ENCODE measurements around the gene PIMREG. TPM values are rescaled to one million over a fixed set of nuclear protein-coding genes. Genes with fewer than 3 reads are reported as not detected.

PIMREG gene
- total and polyA plus RNA-seq, 2 experiments from 2014 or later, result 24.4 to 28.7 TPM

DNA sequence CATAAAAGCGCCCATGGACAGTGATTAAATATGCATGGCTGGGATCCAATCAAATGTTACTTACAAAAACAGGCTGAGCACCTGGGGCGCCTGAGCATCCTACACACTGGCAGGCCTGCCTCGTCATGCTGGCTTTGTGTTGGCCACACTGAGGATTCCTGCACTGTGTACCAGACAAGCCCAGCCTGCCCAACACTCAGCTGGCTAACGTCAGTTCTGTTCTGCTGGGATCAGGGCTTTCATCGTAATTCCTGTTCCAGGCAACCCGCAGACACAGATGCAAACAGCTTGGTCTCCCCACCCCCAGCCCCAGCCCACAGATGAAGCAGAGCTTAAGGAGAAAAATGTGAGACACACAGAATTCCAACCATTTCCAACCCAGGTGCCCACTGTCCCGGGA lies 30.7 kb downstream of the PIMREG start:
- 61 to 63% methylated on average over 7 of the region's 7 CpGs for WGBS, 2 experiments (ENCODE audit: low coverage in 1 of 2, low lambda C conversion rate in 2 of 2, missing lambda C conversion rate in 2 of 2)
- Histone ChIP-seq H3K4me1 (ENCODE audit: insufficient read depth) (peaks cover 14% of the 10 kb centered on the region), H2AFZ (no peak overlapping the region), H3K9me3 (ENCODE audit: low read depth) (no peaks in the 10 kb centered on the region), H3K79me2 (ENCODE audit: insufficient read depth) (no peaks in the 10 kb centered on the region), H3K4me3 (no peak overlapping the region), H3K9me2 (ENCODE audit: insufficient read depth) (no peaks in the 10 kb centered on the region), H3K27ac (no peak overlapping the region), H4K20me1 (ENCODE audit: insufficient read depth) (no peaks in the 10 kb centered on the region), H3K27me3 (replicated peaks; ENCODE audit: insufficient read depth) (no peaks in the 10 kb centered on the region), H3K4me2 (ENCODE audit: unreplicated experiment) (no peak overlapping the region), H3K36me3 (ENCODE audit: low read depth) (no peaks in the 10 kb centered on the region; the same call in 1 of the 2 replicates), H3K9ac (no peak overlapping the region), H3F3A (ENCODE audit: insufficient read depth) (peaks cover 17% of the 10 kb centered on the region; the same call in 1 of the 2 replicates)
- in situ Hi-C loops (cut with MboI), result no loop called here
- TF ChIP-seq EZH2phosphoT487 (IDR thresholded peaks at IDR 0.05; ENCODE audit: insufficient read depth, low read depth) (no peak), EZH2 (IDR thresholded peaks at IDR 0.05; ENCODE audit: insufficient read depth, poor library complexity, severe bottlenecking) (no peak)
- no peak for DNase-seq

DNA sequence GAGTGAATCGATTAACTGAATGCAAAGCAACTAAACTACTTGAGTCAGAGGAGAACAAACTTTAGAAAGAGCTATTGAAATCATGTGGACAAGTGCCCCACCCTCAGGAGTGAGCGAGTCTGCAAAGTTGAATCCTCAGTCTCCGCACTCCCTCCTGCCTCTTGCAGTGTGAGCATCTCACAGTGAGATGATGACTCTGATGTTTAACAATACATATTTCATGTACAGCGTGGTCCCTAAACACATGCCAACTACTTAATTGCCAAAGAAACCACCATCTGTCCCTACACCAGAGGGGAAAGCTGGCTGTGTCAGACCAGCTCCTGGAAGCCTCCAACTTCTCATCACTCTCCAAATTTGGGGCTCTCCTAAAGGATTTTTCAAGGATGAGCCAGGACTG lies 31.2 kb downstream of the PIMREG start:
- no peaks in the 10 kb centered on the region for H3K9me2 ChIP-seq (ENCODE audit: insufficient read depth)
- DNase-seq, result no peak

DNA sequence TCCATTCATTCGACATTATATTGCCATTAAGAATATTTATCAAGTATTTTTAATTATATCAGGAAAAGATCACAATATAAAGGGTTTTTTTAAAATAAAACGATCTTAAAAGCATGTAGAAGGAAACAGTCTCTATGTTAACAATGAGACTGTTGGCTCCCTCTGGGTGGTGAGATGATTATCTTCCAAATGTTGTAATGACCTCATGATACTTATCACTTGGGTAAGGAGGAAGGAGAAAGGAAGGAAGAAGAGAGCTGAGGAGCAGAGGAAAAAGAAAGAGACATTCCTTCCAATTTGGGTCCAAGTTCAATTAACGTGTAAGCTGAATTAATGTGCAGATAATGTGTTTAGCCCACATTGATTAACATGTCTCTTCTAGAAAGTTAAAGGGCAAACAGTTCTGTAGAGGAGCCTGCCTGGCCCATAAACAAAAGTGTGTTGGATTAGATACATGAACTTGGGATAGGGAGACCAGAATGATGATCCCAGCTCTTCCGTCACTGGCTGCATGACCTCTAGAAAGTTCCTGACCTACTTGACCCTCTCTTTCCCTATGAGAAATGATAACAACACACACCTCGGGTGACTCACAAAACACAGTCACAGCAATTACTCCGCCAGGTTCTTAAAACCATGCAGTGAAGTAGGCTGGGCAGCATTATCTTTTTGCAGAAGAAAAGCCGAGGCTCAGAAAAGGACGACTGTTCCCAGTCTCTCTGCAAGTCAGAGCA lies 32.0 kb downstream of the PIMREG start:
- TF ChIP-seq EZH2 (IDR thresholded peaks at IDR 0.05; ENCODE audit: insufficient read depth, poor library complexity, severe bottlenecking) (no peak), EZH2phosphoT487 (IDR thresholded peaks at IDR 0.05; ENCODE audit: insufficient read depth, low read depth) (no peak)
- H3K9me3 ChIP-seq (ENCODE audit: low read depth), result no peaks in the 10 kb centered on the region
- 68 to 70% methylated on average over 8 of the region's 8 CpGs for WGBS, 2 experiments (ENCODE audit: low coverage in 1 of 2, low lambda C conversion rate in 2 of 2, missing lambda C conversion rate in 2 of 2)
- H3K9ac ChIP-seq, result no peak overlapping the region
- H3K36me3 ChIP-seq (ENCODE audit: low read depth), result no peaks in the 10 kb centered on the region
- H3K27me3 ChIP-seq (replicated peaks; ENCODE audit: insufficient read depth), result no peaks in the 10 kb centered on the region
- H3F3A ChIP-seq (ENCODE audit: insufficient read depth), result peaks cover 17% of the 10 kb centered on the region; the same call in 1 of the 2 replicates
- H3K4me2 ChIP-seq (ENCODE audit: unreplicated experiment), result no peak overlapping the region
- H3K9me2 ChIP-seq (ENCODE audit: insufficient read depth), result no peaks in the 10 kb centered on the region
- DNase-seq, result peak; percentile 31
- no peak overlapping the region for H3K27ac ChIP-seq
- in situ Hi-C loops (cut with MboI), result no loop called here
- no peak overlapping the region for H3K4me3 ChIP-seq
- H4K20me1 ChIP-seq (ENCODE audit: insufficient read depth), result no peaks in the 10 kb centered on the region
- H3K4me1 ChIP-seq (ENCODE audit: insufficient read depth), result peaks cover 14% of the 10 kb centered on the region
- no peaks in the 10 kb centered on the region for H3K79me2 ChIP-seq (ENCODE audit: insufficient read depth)
- H2AFZ ChIP-seq, result no peak overlapping the region

More for the DNA sequence above, 31.2 kb downstream of the PIMREG start:
- Histone ChIP-seq H3K36me3 (ENCODE audit: low read depth) (no peaks in the 10 kb centered on the region), H3K79me2 (ENCODE audit: insufficient read depth) (no peaks in the 10 kb centered on the region), H3F3A (ENCODE audit: insufficient read depth) (peaks cover 17% of the 10 kb centered on the region; the same call in 1 of the 2 replicates), H4K20me1 (ENCODE audit: insufficient read depth) (no peaks in the 10 kb centered on the region), H3K9me3 (ENCODE audit: low read depth) (no peaks in the 10 kb centered on the region), H3K4me1 (ENCODE audit: insufficient read depth) (peaks cover 14% of the 10 kb centered on the region), H3K4me3 (no peak overlapping the region), H2AFZ (no peak overlapping the region), H3K4me2 (ENCODE audit: unreplicated experiment) (no peak overlapping the region), H3K27me3 (replicated peaks; ENCODE audit: insufficient read depth) (no peaks in the 10 kb centered on the region), H3K9ac (no peak overlapping the region), H3K27ac (no peak overlapping the region)
- TF ChIP-seq EZH2 (IDR thresholded peaks at IDR 0.05; ENCODE audit: insufficient read depth, poor library complexity, severe bottlenecking) (no peak), EZH2phosphoT487 (IDR thresholded peaks at IDR 0.05; ENCODE audit: insufficient read depth, low read depth) (no peak)
- WGBS, 2 experiments (ENCODE audit: low coverage in 1 of 2, low lambda C conversion rate in 2 of 2, missing lambda C conversion rate in 2 of 2), result 48 to 51% methylated on average over 4 of the region's 4 CpGs
- in situ Hi-C loops (cut with MboI), result no loop called here

DNA sequence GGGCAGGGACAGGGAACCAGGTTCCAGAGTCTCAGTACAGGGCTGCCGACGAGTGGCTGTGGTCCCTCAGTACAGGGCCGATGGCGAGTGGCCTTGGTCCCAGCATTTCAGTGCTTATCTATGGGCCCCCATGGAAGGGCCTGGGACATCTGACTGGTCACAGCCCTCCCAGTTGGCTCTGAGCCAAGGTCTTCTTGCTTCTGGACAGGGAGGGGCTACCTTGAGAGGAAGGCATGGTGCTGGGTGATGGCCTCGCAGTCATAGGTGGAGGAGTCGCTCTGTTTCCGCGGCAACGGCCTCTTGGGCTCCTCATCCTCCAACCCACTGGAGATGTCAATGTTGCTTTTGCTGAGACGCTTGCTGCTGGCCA lies 32.5 kb downstream of the PIMREG start:
- H3K36me3 ChIP-seq (ENCODE audit: low read depth), result no peaks in the 10 kb centered on the region
- H3K4me2 ChIP-seq (ENCODE audit: unreplicated experiment), result no peak overlapping the region
- no peaks in the 10 kb centered on the region for H3K9me3 ChIP-seq (ENCODE audit: low read depth)
- H2AFZ ChIP-seq, result no peak overlapping the region
- H3K9me2 ChIP-seq (ENCODE audit: insufficient read depth), result no peaks in the 10 kb centered on the region
- H4K20me1 ChIP-seq (ENCODE audit: insufficient read depth), result no peaks in the 10 kb centered on the region
- no peak overlapping the region for H3K9ac ChIP-seq
- no peaks in the 10 kb centered on the region for H3K79me2 ChIP-seq (ENCODE audit: insufficient read depth)
- in situ Hi-C loops (cut with MboI), result no loop called here
- H3K4me1 ChIP-seq (ENCODE audit: insufficient read depth), result peaks cover 9% of the 10 kb centered on the region
- 94 to 98% methylated on average over 9 to 10 of the region's 10 CpGs for WGBS, 2 experiments (ENCODE audit: low coverage in 1 of 2, low lambda C conversion rate in 2 of 2, missing lambda C conversion rate in 2 of 2)
- peak; percentile 18 for DNase-seq
- peaks cover 17% of the 10 kb centered on the region; the same call in 1 of the 2 replicates for H3F3A ChIP-seq (ENCODE audit: insufficient read depth)
- no peaks in the 10 kb centered on the region for H3K27me3 ChIP-seq (replicated peaks; ENCODE audit: insufficient read depth)
- no peak overlapping the region for H3K4me3 ChIP-seq
- no peak for TF ChIP-seq EZH2phosphoT487 (IDR thresholded peaks at IDR 0.05; ENCODE audit: insufficient read depth, low read depth)
- no peak for TF ChIP-seq EZH2 (IDR thresholded peaks at IDR 0.05; ENCODE audit: insufficient read depth, poor library complexity, severe bottlenecking)
- no peak overlapping the region for H3K27ac ChIP-seq
